Aorta (tissue), 4 donors: Measurements from ENCODE around the gene TMPRSS2. TPM values are rescaled to one million over a fixed set of nuclear protein-coding genes. Genes with fewer than 3 reads are reported as not detected.

Experiments used
- polyA plus RNA-seq, 2 donors: library from polyadenylated mRNA; stranded (reverse); fragments of 200-250 nt; gene quantifications; one replicate each; pipeline ENCODE4 v1.2.3, GENCODE V29; 2013
- total RNA-seq, 2 donors: library from RNA; stranded (reverse); fragmentation: NEBNext Ultra II Directional; extraction: Animal tissue kit (Norgen Biotek cat#: 25700); gene quantifications; one replicate each; pipeline ENCODE4 v1.2.1, GENCODE V29; 2021
- donor health status: healthy with polysubstance abuse.
- donor health status: Bipolar disorder and iron deficiency.
- donor health status: DM: no; HTN: no; CAD: no.
- donor health status: DM: yes; HTN: yes; CAD: no.

The TMPRSS2 gene
- total and polyA plus RNA-seq, 4 donors = 0.10 to 10.4 TPM; not detected in 2

Other genes with a start within 250 kb of the TMPRSS2 start
- 1 to 10 TPM; 2.1 to 3.1 TPM for gene FAM3B, start 191.4 kb downstream of the TMPRSS2 start, total RNA-seq
- gene FAM3B, start 191.4 kb downstream of the TMPRSS2 start, polyA plus RNA-seq = 10 to 100 TPM in 1 of 2 donors, under 1 TPM in 1; 0.90 to 28.5 TPM
- 10 to 100 TPM; 21.5 to 21.8 TPM for gene MX2, start 146.1 kb downstream of the TMPRSS2 start, total RNA-seq
- 1 to 10 TPM in 1 of 2 donors, under 1 TPM in 1; 0.69 to 3.5 TPM for gene MX2, start 146.1 kb downstream of the TMPRSS2 start, polyA plus RNA-seq
- gene MX1, start 81.9 kb downstream of the TMPRSS2 start, total RNA-seq = 10 to 100 TPM; 41.0 to 58.1 TPM
- gene MX1, start 81.9 kb downstream of the TMPRSS2 start, polyA plus RNA-seq = 10 to 100 TPM; 16.9 to 24.9 TPM